SK-N-SH (cell line): ENCODE results near the gene ETV1. TPM values are rescaled to one million over a fixed set of nuclear protein-coding genes. Genes with fewer than 3 reads are reported as not detected.

Source experiments
- CTCF ChIA-PET: fragments of 300-600, 350-600 bp; formaldehyde crosslinking; extraction: SDS; loops from one replicate; lab custom pipeline; 2021; lab: Yijun Ruan, JAX
- POLR2A ChIA-PET: fragments of 350-600 bp; sonication (Branson Sonifier 250); formaldehyde crosslinking; extraction: SDS; loops from one replicate; lab custom pipeline; 2020; ENCODE audit warnings: antibody characterized with exemption, inconsistent platforms; lab: Yijun Ruan, JAX
- DNase-seq: peaks from one replicate; pipeline ENCODE4 v3.0.0; 2012
- H2AFZ ChIP-seq: fragments of 200-600 bp; sonication (generic); 2 replicates; pipeline ENCODE4 v1.8.1; 2016; ENCODE audit warnings: antibody characterized with exemption, mild to moderate bottlenecking, low read depth
- H3F3A ChIP-seq: fragments of 200-600 bp; sonication (generic); replicated peaks from 2 replicates; pipeline ENCODE3; 2016; ENCODE audit warnings: antibody characterized with exemption, mild to moderate bottlenecking; ENCODE audit not compliant: insufficient read depth
- H3K27ac ChIP-seq, 2 experiments: fragments of 200-500 bp in 1 of 2; fragments of 200-600 bp in 1 of 2; sonication (Bioruptor generic) in 1 of 2; sonication (generic), shearing (Covaris generic) in 1 of 2; 2 replicates each; pipeline versions ENCODE4 v1.5.1 to v1.6.1; 2014 to 2016; ENCODE audit warnings: low read depth in 2 of 2, inconsistent platforms in 1 of 2, low read length in 1 of 2, mild to moderate bottlenecking in 1 of 2, mixed read lengths in 1 of 2
- H3K27me3 ChIP-seq: fragments of 200-600 bp; sonication (generic), shearing (Covaris generic); 2 replicates; pipeline ENCODE4 v1.6.1; 2016; ENCODE audit warnings: mixed run types; ENCODE audit not compliant: insufficient read depth
- H3K36me3 ChIP-seq, 2 experiments: fragments of 200-500 bp in 1 of 2; fragments of 200-600 bp in 1 of 2; sonication (Bioruptor generic) in 1 of 2; sonication (generic) in 1 of 2; replicated peaks in 1 of 2; 2 replicates each; pipeline versions ENCODE3 to v1.5.1; 2014 to 2016; ENCODE audit warnings: low read length in 1 of 2, mild to moderate bottlenecking in 1 of 2; ENCODE audit not compliant: insufficient read depth in 2 of 2, control insufficient read depth in 1 of 2
- H3K4me1 ChIP-seq, 2 experiments: fragments of 200-500 bp in 1 of 2; fragments of 200-600 bp in 1 of 2; sonication (Bioruptor generic) in 1 of 2; sonication (generic), shearing (Covaris generic) in 1 of 2; 2 replicates each; pipeline versions ENCODE4 v1.5.1 to v1.6.1; 2014 to 2016; ENCODE audit warnings: low read depth in 1 of 2, low read length in 1 of 2, mixed run types in 1 of 2; ENCODE audit not compliant: insufficient read depth in 2 of 2, control insufficient read depth in 1 of 2
- H3K4me2 ChIP-seq: fragments of 200-600 bp; sonication (generic), shearing (Covaris generic); 2 replicates; pipeline ENCODE4 v1.6.1; 2017; ENCODE audit warnings: mixed run types
- H3K4me3 ChIP-seq, 2 experiments: fragments of 200-500 bp in 1 of 2; fragments of 200-600 bp in 1 of 2; sonication (Bioruptor generic) in 1 of 2; sonication (generic), shearing (Covaris generic) in 1 of 2; 2 replicates each; pipeline versions ENCODE4 v1.5.1 to v1.8.1; 2014 to 2016; ENCODE audit warnings: low read depth in 2 of 2, inconsistent platforms in 1 of 2, low read length in 1 of 2, mild to moderate bottlenecking in 1 of 2, mixed read lengths in 1 of 2, moderate library complexity in 1 of 2
- H3K79me2 ChIP-seq: fragments of 200-600 bp; sonication (generic); 2 replicates; pipeline ENCODE4 v1.8.1; 2017; ENCODE audit warnings: mild to moderate bottlenecking; ENCODE audit not compliant: insufficient read depth
- H3K9ac ChIP-seq: fragments of 200-600 bp; sonication (generic); 2 replicates; pipeline ENCODE4 v1.6.1; 2017; ENCODE audit warnings: mixed run types
- H3K9me2 ChIP-seq: fragments of 200-600 bp; sonication (generic); 2 replicates; pipeline ENCODE4 v1.6.1; 2017; ENCODE audit warnings: mixed run types
- H3K9me3 ChIP-seq: fragments of 200-600 bp; sonication (generic); 2 replicates; pipeline ENCODE4 v1.6.1; 2017; ENCODE audit warnings: mixed run types, mild to moderate bottlenecking, moderate library complexity
- H4K20me1 ChIP-seq: fragments of 200-600 bp; sonication (generic); 2 replicates; pipeline ENCODE4 v1.6.1; 2017; ENCODE audit warnings: mild to moderate bottlenecking, mixed run types; ENCODE audit not compliant: insufficient read depth
- EZH2phosphoT487 ChIP-seq: fragments of 200-600 bp; sonication (generic); IDR thresholded peaks from 2 replicates; pipeline ENCODE4 v1.6.1; 2017; ENCODE audit warnings: low read depth, mixed run types, mild to moderate bottlenecking, antibody characterized with exemption, moderate library complexity, borderline replicate concordance
- FOXJ3 ChIP-seq: sonication (generic); formaldehyde crosslinking; IDR thresholded peaks from 2 replicates; pipeline ENCODE4 v1.5.1; 2020; ENCODE audit warnings: mild to moderate bottlenecking, missing genetic modification reagents
- GABPA ChIP-seq: IDR thresholded peaks from 2 replicates; pipeline ENCODE4 v1.4.0; 2012; ENCODE audit warnings: low read depth, mild to moderate bottlenecking
- MEF2A ChIP-seq: IDR thresholded peaks from 2 replicates; pipeline ENCODE4 v1.4.0; 2012; ENCODE audit warnings: low read depth, borderline replicate concordance
- NFIC ChIP-seq: IDR thresholded peaks from 2 replicates; pipeline ENCODE4 v1.4.0; 2012; ENCODE audit warnings: borderline replicate concordance
- NRF1 ChIP-seq: IDR thresholded peaks from 2 replicates; pipeline ENCODE4 v1.6.1; 2012; ENCODE audit warnings: low read depth, mild to moderate bottlenecking, low read length
- RCOR1 ChIP-seq: fragments of 150-350 bp; IDR thresholded peaks from 2 replicates; pipeline ENCODE4 v1.6.1; 2017; ENCODE audit warnings: antibody characterized with exemption, low read length
- RFX5 ChIP-seq: IDR thresholded peaks from 2 replicates; pipeline ENCODE4 v1.6.1; 2012; ENCODE audit warnings: mild to moderate bottlenecking, improper control_type of control experiment, low read length
- SMC3 ChIP-seq: IDR thresholded peaks from 2 replicates; pipeline ENCODE4 v1.6.1; 2012; ENCODE audit warnings: low read depth, low read length, improper control_type of control experiment
- TCF12 ChIP-seq: IDR thresholded peaks from 2 replicates; pipeline ENCODE4 v1.4.0; 2012
- TEAD4 ChIP-seq: IDR thresholded peaks from 2 replicates; pipeline ENCODE4 v1.4.0; 2012; ENCODE audit warnings: mild to moderate bottlenecking, borderline replicate concordance; ENCODE audit not compliant: insufficient read depth
- WGBS: methylation state at CpG from one replicate; pipeline ENCODE4 v1.1.6; 2017; ENCODE audit warnings: low lambda C conversion rate; 5-methylcytosine and 5-hydroxymethylcytosine counted together
- polyA plus RNA-seq, 3 experiments: library from polyadenylated mRNA; depleted of rRNA; stranded (reverse); fragments of >200 nt; gene quantifications; 2 replicates each; pipeline ENCODE4 v1.2.3, GENCODE V29; 2012
- TF ChIP-seq, protein P1 (sequence below): IDR thresholded peaks from 2 replicates; pipeline ENCODE4 v1.6.1; 2012; ENCODE audit warnings: mild to moderate bottlenecking, low read depth, low read length, moderate library complexity
- TF ChIP-seq, protein P2 (sequence below): IDR thresholded peaks from 2 replicates; pipeline ENCODE4 v1.4.0; 2012; ENCODE audit warnings: low read depth

The ETV1 gene
- polyA plus RNA-seq, 1 of the 3 experiments (the other 2 are of a cell fraction): 24.9 TPM

- TF ChIP-seq, protein P1, sequence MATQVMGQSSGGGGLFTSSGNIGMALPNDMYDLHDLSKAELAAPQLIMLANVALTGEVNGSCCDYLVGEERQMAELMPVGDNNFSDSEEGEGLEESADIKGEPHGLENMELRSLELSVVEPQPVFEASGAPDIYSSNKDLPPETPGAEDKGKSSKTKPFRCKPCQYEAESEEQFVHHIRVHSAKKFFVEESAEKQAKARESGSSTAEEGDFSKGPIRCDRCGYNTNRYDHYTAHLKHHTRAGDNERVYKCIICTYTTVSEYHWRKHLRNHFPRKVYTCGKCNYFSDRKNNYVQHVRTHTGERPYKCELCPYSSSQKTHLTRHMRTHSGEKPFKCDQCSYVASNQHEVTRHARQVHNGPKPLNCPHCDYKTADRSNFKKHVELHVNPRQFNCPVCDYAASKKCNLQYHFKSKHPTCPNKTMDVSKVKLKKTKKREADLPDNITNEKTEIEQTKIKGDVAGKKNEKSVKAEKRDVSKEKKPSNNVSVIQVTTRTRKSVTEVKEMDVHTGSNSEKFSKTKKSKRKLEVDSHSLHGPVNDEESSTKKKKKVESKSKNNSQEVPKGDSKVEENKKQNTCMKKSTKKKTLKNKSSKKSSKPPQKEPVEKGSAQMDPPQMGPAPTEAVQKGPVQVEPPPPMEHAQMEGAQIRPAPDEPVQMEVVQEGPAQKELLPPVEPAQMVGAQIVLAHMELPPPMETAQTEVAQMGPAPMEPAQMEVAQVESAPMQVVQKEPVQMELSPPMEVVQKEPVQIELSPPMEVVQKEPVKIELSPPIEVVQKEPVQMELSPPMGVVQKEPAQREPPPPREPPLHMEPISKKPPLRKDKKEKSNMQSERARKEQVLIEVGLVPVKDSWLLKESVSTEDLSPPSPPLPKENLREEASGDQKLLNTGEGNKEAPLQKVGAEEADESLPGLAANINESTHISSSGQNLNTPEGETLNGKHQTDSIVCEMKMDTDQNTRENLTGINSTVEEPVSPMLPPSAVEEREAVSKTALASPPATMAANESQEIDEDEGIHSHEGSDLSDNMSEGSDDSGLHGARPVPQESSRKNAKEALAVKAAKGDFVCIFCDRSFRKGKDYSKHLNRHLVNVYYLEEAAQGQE: no peak
Measured at GRCh38 chr7:14013898-14014297, 24.4 kb upstream of the ETV1 start (continued).

- 93% methylated on average over 10 of the region's 10 CpGs for WGBS
- H3F3A ChIP-seq: peaks cover 12% of the 10 kb centered on the region
- no peaks in the 10 kb centered on the region for H4K20me1 ChIP-seq
- no peaks in the 10 kb centered on the region for H3K79me2 ChIP-seq
- DNase-seq: no peak
- no peak overlapping the region for H3K4me2 ChIP-seq
- no peaks in the 10 kb centered on the region for H3K27me3 ChIP-seq
- peaks cover 0 to 10% of the 10 kb centered on the region in 2 experiments; a peak in 2 of 4 replicates for H3K4me1 ChIP-seq
- CTCF ChIA-PET: interaction anchor here (0.9 to 1.6 kb wide), 3 partner anchors 11 to 21 kb away, joined by 3 to 4 read pairs (median 4); partner anchors contain the start of gene ETV1
- no peaks in the 10 kb centered on the region for H3K36me3 ChIP-seq
- H3K4me3 ChIP-seq: no peak overlapping the region
- H2AFZ ChIP-seq: 0 out of 2 replicates have a peak overlapping the region, but pooled peaks have one; percentile 7
- no peak overlapping the region for H3K9ac ChIP-seq
- no peaks in the 10 kb centered on the region for H3K9me3 ChIP-seq
- H3K9me2 ChIP-seq: no peaks in the 10 kb centered on the region
- TF ChIP-seq SMC3: no peak
- TF ChIP-seq, protein P2, sequence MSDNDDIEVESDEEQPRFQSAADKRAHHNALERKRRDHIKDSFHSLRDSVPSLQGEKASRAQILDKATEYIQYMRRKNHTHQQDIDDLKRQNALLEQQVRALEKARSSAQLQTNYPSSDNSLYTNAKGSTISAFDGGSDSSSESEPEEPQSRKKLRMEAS: no peak
- no peak for TF ChIP-seq RFX5
- TF ChIP-seq GABPA: no peak
- no peak for TF ChIP-seq NRF1
- TF ChIP-seq, protein P1: no peak
- no peak for TF ChIP-seq TCF12
- no peak for TF ChIP-seq NFIC
- no peak for TF ChIP-seq RCOR1
- TF ChIP-seq FOXJ3 (CRISPR knock-in tag): no peak
- TF ChIP-seq MEF2A: no peak
- no peak for TF ChIP-seq TEAD4
- no peak for TF ChIP-seq EZH2phosphoT487
- POLR2A ChIA-PET: no interaction called here
- no peak overlapping the region for H3K27ac ChIP-seq
Measured at GRCh38 chr7:14009453-14010418, 20.3 kb upstream of the ETV1 start.
